Left renal cortex interstitium (tissue), 4 donors: ENCODE measurements around the gene DNAAF9. TPM values are rescaled to one million over a fixed set of nuclear protein-coding genes. Genes with fewer than 3 reads are reported as not detected.

Experiments
- DNase-seq, 4 donors: peaks; one replicate each; pipeline ENCODE4 v3.0.0-alpha.2; 2013; ENCODE audit warnings: low read depth in 4 of 4, low spot score in 2 of 4, missing footprints in 1 of 4
- polyA plus RNA-seq, 4 donors: library from polyadenylated mRNA; unstranded; fragments of 120-200 nt; gene quantifications; one replicate each; pipeline ENCODE4 v1.2.1, GENCODE V29; 2013; ENCODE audit not compliant: insufficient read length in 4 of 4

The DNAAF9 gene
- polyA plus RNA-seq, 4 donors = 23.9 to 35.9 (median 29.6) TPM

GRCh38 chr20:3378138-3378537, 29.3 kb downstream of the DNAAF9 start:
- DNase-seq = no peak

DNA sequence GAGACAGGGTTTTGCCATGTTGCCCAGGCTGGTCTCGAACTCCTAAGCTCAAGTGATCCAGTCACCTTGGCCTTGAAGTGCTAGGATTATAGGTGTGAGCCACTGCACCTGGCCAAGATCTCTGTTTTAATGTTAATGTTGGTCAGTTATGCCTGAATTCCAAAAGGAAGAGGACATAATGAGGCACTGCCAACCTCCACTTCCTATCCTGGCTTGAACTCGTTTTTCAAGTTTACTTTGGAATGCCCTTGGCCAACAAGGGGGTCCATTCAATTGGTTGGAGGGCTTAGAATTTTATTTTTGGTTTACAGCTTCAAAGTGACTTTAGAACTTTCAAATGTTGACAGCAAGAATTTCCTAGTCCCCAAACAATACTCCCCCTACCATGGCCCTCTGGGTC, 29.8 kb downstream of the DNAAF9 start:
- no peak for DNase-seq

GRCh38 chr20:3374296-3374695, 33.2 kb downstream of the DNAAF9 start:
- peak in 1 of 4 donors; percentile 28 for DNase-seq

DNA sequence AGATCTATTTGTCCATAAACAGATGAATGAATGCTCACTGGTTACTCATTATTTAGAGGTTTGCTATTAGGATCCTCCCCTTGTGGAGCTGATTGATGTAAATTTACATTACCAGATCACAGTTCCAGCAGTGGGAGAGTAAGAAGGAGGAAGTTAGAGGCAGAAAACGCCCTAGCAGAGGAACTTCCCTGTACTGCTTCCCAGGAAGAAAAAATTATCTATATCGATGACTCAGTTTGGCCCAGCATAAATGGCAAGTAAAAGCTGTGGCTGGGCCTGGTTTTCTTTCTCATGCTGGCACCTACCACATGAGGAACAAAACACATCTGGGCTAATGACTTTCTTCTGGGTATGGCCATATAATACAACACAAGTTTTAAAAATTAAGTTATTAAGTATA, 35.7 kb downstream of the DNAAF9 start:
- DNase-seq = no peak

- DNase-seq = no peak
These were observed 40.4 kb downstream of the DNAAF9 start for GRCh38 chr20:3367089-3367488.

DNA sequence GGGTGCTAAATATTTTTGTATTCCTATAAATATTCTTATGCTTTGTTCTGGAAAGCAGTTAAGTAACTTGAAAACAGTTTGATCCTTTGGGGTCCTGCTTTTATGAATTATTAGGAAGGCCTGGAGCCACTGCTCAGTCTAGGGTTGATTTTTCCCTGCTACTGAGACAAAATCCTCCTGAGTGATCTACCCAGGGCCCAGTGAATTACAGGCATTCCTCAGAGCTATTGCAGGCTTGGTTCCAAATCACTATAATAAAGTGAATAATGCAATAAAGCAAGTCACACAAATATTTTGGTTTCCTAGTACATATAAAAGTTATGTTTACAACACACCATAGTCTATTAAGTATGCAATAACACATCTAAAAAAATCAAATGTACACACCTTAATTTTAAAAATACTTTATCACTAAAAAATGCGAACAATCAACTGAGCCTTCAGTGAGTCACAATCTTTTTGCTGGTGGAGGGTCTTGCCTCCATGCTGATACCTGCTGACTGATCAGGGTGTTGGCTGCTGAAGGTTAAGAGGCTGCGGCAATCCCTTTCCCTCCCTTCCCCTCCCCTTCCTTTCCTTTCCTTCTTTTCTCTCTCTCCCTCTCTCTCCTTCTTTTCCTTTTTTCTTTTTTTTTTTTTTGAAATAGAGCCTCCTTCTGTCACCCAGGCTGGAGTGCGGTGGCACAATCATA, 43.0 kb downstream of the DNAAF9 start:
- DNase-seq = no peak

DNA sequence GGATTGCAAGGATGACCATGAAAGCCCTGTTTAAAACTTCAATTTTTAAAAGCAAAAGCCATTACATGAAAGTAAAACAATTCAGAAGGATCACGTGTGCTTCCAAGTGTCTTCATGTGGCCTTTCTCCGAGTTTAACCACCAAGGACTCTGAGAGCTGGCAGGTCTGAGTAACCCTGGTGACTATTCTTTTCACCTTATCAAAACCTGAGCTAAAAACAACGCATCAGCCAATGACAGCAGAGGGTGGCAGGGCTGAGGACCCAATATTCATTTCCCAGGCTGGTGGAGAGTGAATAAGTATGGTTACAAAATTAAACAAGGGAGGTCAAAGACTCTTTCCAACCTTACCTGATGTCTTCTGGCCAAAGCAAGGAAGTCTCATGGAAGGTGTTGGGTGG, 46.7 kb downstream of the DNAAF9 start:
- no peak for DNase-seq

- no peak for DNase-seq
These were observed 48.7 kb downstream of the DNAAF9 start for GRCh38 chr20:3358676-3359340.

Other genes starting within 250 kb of the DNAAF9 start
- 10 to 100 TPM; 17.3 to 19.6 (median 18.3) TPM for gene FASTKD5, start 247.8 kb downstream of the DNAAF9 start, polyA plus RNA-seq
- 10 to 100 TPM in 2 of 4 donors, 1 to 10 TPM in 2; 8.3 to 11.5 (median 10.1) TPM for gene UBOX5, start 247.8 kb downstream of the DNAAF9 start, polyA plus RNA-seq
- gene LZTS3, start 234.1 kb downstream of the DNAAF9 start, polyA plus RNA-seq = 10 to 100 TPM; 13.0 to 21.7 (median 17.6) TPM
- 10 to 100 TPM; 48.0 to 64.1 (median 58.1) TPM for gene DDRGK1, start 203.0 kb downstream of the DNAAF9 start, polyA plus RNA-seq
- 10 to 100 TPM; 46.4 to 74.4 (median 68.9) TPM for gene ITPA, start 198.2 kb downstream of the DNAAF9 start, polyA plus RNA-seq
- 1 to 10 TPM; 1.8 to 4.1 (median 2.8) TPM for gene SLC4A11, start 168.5 kb downstream of the DNAAF9 start, polyA plus RNA-seq
- gene ATRN, start 63.3 kb upstream of the DNAAF9 start, polyA plus RNA-seq = 10 to 100 TPM; 44.8 to 51.1 (median 49.5) TPM